Measurements from ENCODE around the gene TRAF3IP1.
A peak's percentile ranks its signal among the peaks of the same experiment; 100 is the strongest.
"Not testable (repeated sequence)": the region's sequence is repeated elsewhere in the genome, so short reads cannot be mapped to it uniquely, and the experiment has no call there.

TRAF3IP1 gene

DNA sequence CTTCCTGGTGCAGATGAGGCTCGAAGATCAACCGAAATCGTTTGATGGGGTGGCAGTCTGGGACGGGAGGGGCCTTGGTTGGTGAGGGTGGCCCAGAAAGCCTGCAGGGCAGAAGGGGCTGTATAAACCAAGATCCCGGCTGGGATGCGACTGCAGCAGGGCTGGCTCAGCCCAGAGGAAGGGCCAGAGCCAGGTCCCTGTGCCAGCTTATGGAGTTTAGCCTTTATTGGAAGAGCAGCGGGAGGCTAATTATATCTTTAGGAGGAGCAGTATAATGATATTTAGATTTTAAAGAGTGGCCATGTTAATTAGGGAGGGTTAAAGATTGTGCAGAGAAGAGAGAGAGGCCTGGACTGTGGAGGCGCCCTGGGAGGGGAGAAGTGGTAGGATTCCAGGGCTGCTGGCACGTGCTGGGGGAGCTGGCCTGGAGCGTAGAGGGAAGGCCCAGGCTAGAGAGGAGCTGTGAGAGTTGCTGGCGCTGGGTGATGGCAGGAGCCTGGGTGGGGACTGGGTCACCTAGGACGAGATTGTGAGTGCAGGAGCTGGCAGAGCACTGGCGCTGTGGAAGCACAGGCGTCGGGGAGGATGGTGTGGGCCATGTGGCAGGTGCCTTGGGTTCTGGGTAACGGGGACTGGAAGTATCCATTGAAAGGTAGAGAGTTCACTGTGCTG is 25.1 kb downstream of the TRAF3IP1 start:
- no peak for DNase-seq

DNA sequence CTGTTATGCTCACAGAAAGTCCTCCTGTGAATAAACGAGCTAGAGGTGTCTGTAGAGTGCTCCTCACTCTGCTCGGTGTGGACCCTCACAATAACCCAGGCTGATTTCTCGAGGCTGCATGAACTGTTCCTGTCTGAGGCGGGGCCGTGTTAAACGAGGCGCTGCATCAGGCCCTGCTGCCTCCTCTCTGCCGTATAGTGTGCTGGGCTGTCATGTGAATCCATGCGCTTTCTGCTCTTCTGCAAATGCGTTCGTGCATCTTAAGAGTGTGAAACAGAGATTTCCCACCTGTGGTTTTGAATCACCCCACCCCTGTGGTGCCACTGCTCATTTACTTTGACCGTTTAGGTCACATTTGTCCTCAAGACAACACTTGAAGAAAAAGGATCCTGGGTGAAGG is 26.2 kb downstream of the TRAF3IP1 start:
- DNase-seq, result no peak

DNA sequence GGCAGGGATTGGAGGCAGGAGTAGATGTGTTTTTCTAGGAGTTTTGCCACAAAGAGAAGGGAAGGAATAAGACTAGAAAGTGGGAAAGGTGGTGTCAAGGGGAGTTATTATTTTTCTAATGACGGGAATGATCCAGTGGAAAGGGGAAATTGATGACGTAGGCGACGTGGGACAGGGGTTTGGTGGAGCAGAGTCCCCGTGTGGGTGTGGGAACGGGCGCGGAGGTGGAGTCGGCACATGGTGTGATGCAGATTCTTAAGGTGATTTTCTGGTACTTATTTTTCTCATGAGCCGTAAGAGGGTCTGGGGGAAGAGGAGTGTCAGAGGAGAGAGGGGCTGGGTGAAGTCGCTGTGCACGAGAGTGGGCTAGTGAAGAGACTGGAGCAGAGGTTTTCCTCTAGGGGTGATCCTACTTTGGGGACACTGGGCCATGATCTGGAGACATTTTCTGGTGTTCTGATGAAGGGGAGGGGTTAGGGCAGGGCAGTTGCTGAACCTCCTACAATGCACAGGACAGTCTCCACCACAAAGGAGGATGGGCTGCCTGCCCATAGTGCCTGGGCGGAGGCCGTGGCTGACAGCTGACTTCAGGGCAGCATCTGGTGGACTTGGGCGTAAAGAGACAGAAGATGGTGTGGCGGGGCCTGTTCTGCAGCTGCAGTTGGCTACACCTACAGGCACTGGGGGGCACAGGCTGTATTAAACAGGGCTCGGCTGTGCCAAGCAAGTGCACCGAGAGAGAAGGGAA is 30.0 kb downstream of the TRAF3IP1 start:
- DNase-seq, result no peak

DNA sequence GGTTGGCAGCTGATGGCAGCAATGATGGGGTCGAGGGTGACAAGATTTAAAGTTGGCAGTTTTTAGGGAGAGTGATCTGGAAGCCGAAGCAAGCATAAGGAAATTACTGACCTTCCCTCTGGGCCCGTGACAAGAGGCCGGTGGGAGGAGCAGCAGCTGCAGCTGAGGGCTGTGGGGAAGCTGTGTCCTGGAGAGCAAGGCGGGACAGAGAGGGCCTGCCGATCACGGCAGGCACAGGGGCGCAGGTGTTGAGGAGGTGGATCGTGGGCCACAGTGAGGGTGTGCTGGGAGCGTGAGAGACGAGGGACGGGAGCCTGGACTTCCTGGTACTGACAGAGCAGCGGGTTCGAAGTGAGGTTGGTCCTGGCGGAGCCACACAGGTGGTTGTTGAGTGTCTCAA is 31.0 kb downstream of the TRAF3IP1 start:
- DNase-seq, result no peak

GRCh38 chr2:238352361-238352760 is 32.0 kb downstream of the TRAF3IP1 start:
- DNase-seq, result no peak

GRCh38 chr2:238358769-238359168 is 38.5 kb downstream of the TRAF3IP1 start:
- no peak for DNase-seq

DNA sequence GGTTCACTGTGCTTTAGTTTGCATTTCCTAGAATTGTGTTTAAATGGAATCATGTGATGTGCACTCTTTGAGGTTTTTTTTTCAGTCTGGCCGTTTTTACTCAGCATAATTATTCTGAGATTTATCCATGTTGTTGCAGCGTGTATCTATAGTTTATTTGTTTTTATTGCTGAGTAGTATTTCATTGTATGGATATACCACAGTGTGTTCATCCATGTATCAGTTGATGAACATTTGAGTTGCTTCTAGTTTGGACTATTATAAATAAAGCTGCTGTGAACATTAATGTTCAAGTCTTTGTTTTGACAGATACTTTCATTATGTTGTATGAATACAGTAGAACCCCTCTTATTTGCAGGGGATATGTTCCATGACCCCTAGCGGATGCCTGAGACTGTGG is 39.1 kb downstream of the TRAF3IP1 start:
- no peak for DNase-seq

- DNase-seq, result no peak
These were observed 41.6 kb downstream of the TRAF3IP1 start for GRCh38 chr2:238361877-238362276.

DNA sequence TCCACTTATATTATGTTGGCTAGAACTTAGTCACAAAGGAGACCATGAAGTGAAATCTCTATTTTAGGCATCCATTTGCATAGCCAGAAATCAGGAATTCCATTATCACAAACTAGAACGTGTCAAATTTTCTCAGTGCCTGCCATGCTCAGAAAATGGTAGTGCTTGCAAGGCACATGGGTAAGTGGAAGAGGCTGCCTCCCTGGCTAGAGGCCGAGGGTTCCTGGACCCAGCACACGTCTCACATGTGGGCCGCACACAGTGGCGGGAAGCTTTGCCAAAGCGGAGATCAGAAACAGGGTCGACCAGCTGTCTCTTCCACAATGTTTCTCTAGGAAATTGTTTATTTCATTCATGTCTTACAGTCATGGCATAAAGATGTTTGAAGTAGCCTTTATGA is 42.3 kb downstream of the TRAF3IP1 start:
- no peak for DNase-seq

DNA sequence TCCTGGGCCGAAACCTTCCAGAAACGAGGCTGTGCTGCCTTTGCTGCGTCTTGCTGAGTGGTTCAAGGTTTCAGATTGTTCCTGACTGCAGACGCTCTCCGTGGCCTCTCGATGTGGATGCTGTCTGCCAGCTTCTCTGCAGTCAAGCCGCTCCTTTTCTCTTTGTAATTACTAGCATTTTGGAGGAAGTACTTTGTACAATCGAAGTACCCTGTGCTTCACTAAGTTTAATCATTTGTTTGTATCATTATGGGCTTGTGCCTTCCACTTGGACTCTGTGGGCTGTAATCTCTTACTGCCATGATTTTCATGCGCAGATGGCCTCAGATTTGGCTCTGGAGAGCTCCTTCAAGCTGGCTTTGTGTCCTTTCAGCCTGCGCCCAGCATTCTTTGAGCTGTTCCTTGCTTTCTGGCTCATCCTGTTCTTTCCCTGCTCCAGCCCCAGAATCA is 49.3 kb downstream of the TRAF3IP1 start:
- no peak for DNase-seq

DNA sequence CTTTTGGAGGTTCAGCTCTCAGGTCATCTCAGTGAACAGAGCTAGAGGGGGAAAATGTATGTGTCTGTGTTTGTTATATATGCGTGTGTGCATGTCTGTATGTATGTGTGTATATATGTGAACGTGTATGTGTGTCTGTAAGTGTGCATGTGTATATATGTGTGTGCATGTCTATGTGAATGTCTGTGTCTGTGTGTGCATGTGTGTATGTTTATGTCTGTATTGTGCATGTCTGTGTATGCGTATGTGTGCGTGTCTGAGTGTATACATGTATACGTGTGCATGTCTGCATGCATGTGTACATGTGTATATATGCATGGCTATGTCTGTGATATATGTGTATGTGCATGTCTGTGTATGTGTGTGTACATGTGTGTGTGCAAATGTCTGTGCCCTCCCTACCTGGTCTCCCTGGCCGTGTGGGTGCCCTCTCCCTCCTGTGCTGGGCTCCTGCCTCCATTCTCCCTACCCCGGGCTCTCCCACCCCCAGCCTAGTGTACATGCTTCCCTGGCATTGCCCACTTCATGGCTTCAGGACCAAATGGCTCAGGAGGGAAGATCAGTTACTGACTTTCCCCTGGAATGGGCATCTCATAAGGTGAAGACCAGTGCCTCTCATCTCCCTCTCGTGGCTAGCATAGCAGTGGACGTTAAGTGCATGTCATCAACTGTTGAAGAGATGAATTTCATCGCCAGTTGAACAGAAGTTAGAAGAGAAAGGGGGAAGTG is 49.9 kb downstream of the TRAF3IP1 start:
- no peak for DNase-seq

DNA sequence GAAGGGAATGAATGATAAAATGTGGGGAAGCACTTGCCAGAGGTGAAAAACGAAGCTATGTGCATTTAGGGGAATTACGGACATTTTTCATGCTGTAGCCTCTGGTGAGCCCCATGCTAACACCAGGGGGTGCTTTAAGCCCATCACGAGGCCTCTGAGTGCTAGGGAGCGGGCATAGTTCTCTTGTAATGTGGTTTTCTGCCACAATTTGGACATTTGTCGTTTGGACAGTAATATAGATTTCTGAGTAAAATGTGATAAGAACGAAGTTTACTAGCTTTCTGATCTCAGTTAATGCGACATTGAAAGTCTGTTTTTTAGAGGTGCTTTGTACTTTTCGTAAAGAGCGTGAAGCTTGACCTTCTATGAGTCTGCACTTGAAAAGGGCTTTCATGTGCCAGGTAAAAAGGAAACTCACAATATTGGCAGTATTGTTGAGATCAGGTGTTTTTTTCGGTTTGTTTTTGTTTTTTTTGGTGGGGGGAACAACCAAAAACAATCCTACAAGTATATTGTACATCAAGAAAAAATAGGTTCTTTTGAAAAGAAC is 50.6 kb downstream of the TRAF3IP1 start:
- DNase-seq, result peak; percentile 79

- not testable (repeated sequence) for DNase-seq
These were observed 52.0 kb downstream of the TRAF3IP1 start for GRCh38 chr2:238372277-238372676.

DNA sequence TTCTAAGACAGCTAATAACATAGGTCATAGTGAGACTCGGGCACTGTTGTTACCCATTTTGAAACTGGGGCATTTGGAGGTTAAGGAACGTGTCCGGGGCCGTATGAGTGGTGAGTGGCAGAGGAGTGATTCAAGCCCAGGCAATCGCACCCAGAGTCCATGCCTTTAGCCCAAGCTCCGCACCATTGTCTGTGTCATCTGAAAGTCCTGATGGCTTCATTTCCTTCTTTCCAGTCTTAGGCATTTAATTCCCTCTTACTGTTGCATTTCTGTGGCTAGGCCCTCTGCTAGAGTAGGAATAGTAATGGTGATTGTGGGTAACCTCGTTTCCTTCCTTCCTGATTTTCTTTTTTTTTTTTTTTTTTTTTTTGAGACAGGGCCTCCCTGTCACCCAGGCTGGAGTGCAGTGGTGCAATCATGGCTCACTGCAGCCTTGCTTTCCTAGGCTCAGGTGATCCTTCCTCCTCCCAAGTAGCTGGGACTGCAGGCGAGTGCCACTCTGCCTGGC is 56.6 kb downstream of the TRAF3IP1 start:
- no peak for DNase-seq

- peak; percentile 96 for DNase-seq
These were observed 58.1 kb downstream of the TRAF3IP1 start for GRCh38 chr2:238378230-238379095.

- no peak for DNase-seq
These were observed 58.9 kb downstream of the TRAF3IP1 start for GRCh38 chr2:238379096-238379810.

DNA sequence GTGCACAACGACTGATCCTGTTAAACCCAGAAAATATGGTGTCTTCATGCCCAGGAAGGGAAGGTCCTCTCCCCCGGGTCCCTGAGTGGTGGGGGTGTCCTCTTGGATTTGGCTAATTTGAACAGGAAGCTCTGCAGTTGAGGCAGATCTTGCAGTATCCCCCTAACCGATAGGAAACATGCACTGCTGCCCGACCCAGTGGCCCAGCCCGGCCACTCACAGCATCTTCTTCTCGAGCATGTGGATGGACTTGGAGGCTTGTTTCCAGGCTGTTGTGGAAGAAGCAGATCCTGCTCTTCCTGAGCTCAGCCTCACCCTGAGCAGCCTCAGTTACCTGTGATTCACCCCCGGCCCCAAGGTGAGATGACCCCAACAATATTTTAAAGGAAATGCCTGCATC is 60.0 kb downstream of the TRAF3IP1 start:
- DNase-seq, result no peak

GRCh38 chr2:238380785-238381184 is 60.5 kb downstream of the TRAF3IP1 start:
- no peak for DNase-seq

DNA sequence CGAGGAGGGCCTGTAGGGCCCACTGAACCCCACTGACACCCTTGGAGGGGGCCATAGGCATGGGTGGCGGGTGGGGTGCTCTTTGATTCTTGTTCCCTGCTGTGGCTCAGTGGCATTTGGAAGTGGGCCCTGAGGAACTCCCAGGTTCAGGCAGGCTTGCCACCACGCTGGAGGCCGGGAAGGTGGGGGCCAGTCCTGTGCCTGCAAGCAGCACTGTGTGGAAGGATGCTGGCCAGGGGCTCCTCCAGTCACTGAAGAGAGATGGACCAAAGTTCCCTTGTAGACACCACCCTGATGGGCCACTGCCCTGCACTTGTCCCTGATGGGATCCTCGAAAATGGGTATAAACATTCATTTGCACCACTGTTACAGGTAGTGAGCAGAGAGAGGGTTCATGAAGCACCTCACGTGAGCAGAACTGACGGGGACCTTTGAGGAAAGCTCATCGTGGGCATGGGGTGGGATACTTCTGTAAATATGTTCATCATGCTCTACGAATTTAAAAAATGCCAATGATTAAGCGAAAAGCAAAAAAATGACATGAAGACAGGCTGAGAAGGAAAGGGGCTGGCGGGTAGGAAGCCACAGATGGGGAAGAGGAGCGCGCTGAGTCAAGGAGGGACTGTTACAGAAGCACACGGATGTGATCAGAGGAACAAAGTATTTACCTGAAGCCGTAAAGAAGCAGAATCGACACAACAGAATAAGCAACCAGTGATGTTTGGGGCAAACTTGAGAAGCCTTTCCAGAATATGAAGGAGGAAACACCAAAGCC is 61.2 kb downstream of the TRAF3IP1 start:
- DNase-seq, result no peak

DNA sequence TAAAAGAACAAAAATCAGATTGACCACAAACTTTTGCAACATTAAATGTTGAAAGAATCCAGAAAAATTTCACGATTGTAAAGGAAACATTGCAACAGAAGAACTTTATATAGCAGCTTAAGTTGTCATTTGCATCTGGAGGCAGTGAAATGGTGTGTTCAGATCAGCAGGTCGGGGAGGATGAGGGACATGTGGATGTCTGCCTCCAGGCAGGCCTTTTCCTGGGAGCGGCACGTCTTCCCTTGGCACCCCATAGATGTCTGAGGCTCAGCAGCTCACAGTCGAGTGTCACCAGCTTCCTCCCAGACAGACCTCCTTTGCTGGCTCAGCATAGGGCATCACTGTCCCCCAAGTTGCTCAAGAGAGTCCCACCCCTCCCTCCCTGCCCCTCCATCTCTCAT is 62.1 kb downstream of the TRAF3IP1 start:
- no peak for DNase-seq

DNA sequence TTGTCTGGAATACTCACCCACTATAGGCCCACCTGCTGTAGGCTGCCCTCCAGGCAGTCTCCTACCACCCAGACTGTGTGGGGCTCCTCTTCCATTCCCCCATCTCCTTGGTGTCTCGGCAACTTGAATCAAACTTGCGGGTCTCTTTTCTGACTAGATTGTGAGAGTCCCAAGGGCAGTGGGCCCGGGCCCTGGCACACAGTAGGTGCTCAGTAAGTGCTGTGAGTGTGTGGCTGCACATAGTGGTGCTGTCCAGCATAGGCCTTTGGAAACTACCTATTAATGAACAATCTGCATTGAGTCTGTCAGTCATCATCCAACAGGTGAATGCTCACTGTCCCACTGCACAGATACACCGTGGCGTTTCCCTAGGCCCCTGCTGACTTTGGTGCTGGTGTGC is 62.8 kb downstream of the TRAF3IP1 start:
- DNase-seq, result no peak
